ENCODE results near the gene NABP1.

The NABP1 gene

GRCh38 chr2:191686066-191686465, 8.1 kb downstream of the NABP1 start:
- DNase-seq: no peak

- no peak for DNase-seq
These were observed 8.8 kb downstream of the NABP1 start for GRCh38 chr2:191686729-191687128.

- DNase-seq: no peak
These were observed 9.9 kb downstream of the NABP1 start for GRCh38 chr2:191687867-191688266.

- no peak for DNase-seq
These were observed 11.2 kb downstream of the NABP1 start for GRCh38 chr2:191688934-191689695.

GRCh38 chr2:191690327-191690726, 12.4 kb downstream of the NABP1 start:
- DNase-seq: no peak

- DNase-seq: no peak
These were observed 13.2 kb downstream of the NABP1 start for GRCh38 chr2:191691016-191691735.

GRCh38 chr2:191691898-191692297, 14.0 kb downstream of the NABP1 start:
- no peak for DNase-seq

- DNase-seq: no peak
These were observed 14.7 kb downstream of the NABP1 start for GRCh38 chr2:191692502-191693115.

- DNase-seq: no peak
These were observed 15.2 kb downstream of the NABP1 start for GRCh38 chr2:191693166-191693565.

- DNase-seq: no peak
These were observed 15.8 kb downstream of the NABP1 start for GRCh38 chr2:191693778-191694177.

GRCh38 chr2:191696001-191696400, 18.1 kb downstream of the NABP1 start:
- DNase-seq: no peak

- DNase-seq: no peak
These were observed 19.0 kb downstream of the NABP1 start for GRCh38 chr2:191696966-191697365.

GRCh38 chr2:191697870-191698269, 19.9 kb downstream of the NABP1 start:
- DNase-seq: no peak

GRCh38 chr2:191699341-191699945, 21.5 kb downstream of the NABP1 start:
- no peak for DNase-seq

GRCh38 chr2:191701029-191701428, 23.1 kb downstream of the NABP1 start:
- DNase-seq: no peak

- DNase-seq: no peak
These were observed 23.8 kb downstream of the NABP1 start for GRCh38 chr2:191701696-191702095.

- no peak for DNase-seq
These were observed 25.3 kb downstream of the NABP1 start for GRCh38 chr2:191703079-191703725.

GRCh38 chr2:191705084-191705483, 27.1 kb downstream of the NABP1 start:
- no peak for DNase-seq

GRCh38 chr2:191705701-191706100, 27.8 kb downstream of the NABP1 start:
- DNase-seq: no peak

- no peak for DNase-seq
These were observed 28.9 kb downstream of the NABP1 start for GRCh38 chr2:191706791-191707190.

- no peak for DNase-seq
These were observed 29.6 kb downstream of the NABP1 start for GRCh38 chr2:191707542-191707941.

- DNase-seq: no peak
These were observed 32.5 kb downstream of the NABP1 start for GRCh38 chr2:191710411-191710900.

- DNase-seq: no peak
These were observed 33.7 kb downstream of the NABP1 start for GRCh38 chr2:191711621-191712020.
